Neuronal stem cell (in vitro differentiated cells): ENCODE results near the gene SURF1.

Experiments
- DNase-seq: peaks from one replicate; pipeline ENCODE4 v3.0.0-alpha.2; 2013; ENCODE audit warnings: low spot score
- H2AFZ ChIP-seq: one replicate; pipeline ENCODE4 v1.6.1; 2013; ENCODE audit warnings: mild to moderate bottlenecking, low read length, inconsistent platforms
- H2AK5ac ChIP-seq: 2 replicates; pipeline ENCODE4 v1.6.1; 2013; ENCODE audit warnings: low read depth, mild to moderate bottlenecking, inconsistent platforms, low read length, moderate library complexity, mixed read lengths
- H2BK120ac ChIP-seq: 2 replicates; pipeline ENCODE4 v1.6.1; 2013; ENCODE audit warnings: low read depth, mild to moderate bottlenecking, inconsistent platforms, low read length, moderate library complexity, mixed read lengths
- H2BK12ac ChIP-seq: one replicate; pipeline ENCODE4 v1.6.1; 2013; ENCODE audit warnings: low read length, inconsistent platforms
- H2BK15ac ChIP-seq: 2 replicates; pipeline ENCODE4 v1.6.1; 2013; ENCODE audit warnings: mild to moderate bottlenecking, low read length, inconsistent platforms, mixed read lengths
- H2BK5ac ChIP-seq: one replicate; pipeline ENCODE4 v1.6.1; 2013; ENCODE audit warnings: inconsistent platforms, mild to moderate bottlenecking, low read length, moderate library complexity
- H3K14ac ChIP-seq: one replicate; pipeline ENCODE4 v1.6.1; 2013; ENCODE audit warnings: low read length, inconsistent platforms
- H3K18ac ChIP-seq: 2 replicates; pipeline ENCODE4 v1.6.1; 2013; ENCODE audit warnings: low read length, inconsistent platforms
- H3K23ac ChIP-seq: 2 replicates; pipeline ENCODE4 v1.6.1; 2013; ENCODE audit warnings: low read depth, mild to moderate bottlenecking, mixed read lengths, low read length, inconsistent platforms; ENCODE audit not compliant: poor library complexity
- H3K27ac ChIP-seq: replicated peaks from 3 replicates; pipeline ENCODE4 v1.5.1; 2013; ENCODE audit warnings: low read length, inconsistent platforms
- H3K27me3 ChIP-seq, 3 experiments: 2 replicates each; pipeline ENCODE4 v1.6.1; 2013; ENCODE audit warnings: low read length in 3 of 3, mild to moderate bottlenecking in 2 of 3, inconsistent platforms in 1 of 3, low read depth in 1 of 3, mixed read lengths in 1 of 3, moderate library complexity in 1 of 3; ENCODE audit not compliant: control insufficient read depth in 3 of 3, insufficient read depth in 3 of 3
- H3K36me3 ChIP-seq, 2 donors: replicated peaks in 1 of 2; 2 replicates each; pipeline ENCODE4 v1.6.1; 2013; ENCODE audit warnings: low read length in 2 of 2; ENCODE audit not compliant: control insufficient read depth in 2 of 2, insufficient read depth in 2 of 2
- H3K4ac ChIP-seq: 2 replicates; pipeline ENCODE4 v1.6.1; 2013; ENCODE audit warnings: inconsistent platforms, mild to moderate bottlenecking, low read length, moderate library complexity
- H3K4me1 ChIP-seq, 2 donors: 1 replicate in 1 of 2; 2 replicates in 1 of 2; pipeline ENCODE4 v1.6.1; 2013; ENCODE audit warnings: low read length in 2 of 2, low read depth in 1 of 2; ENCODE audit not compliant: control insufficient read depth in 2 of 2, insufficient read depth in 1 of 2
- H3K4me2 ChIP-seq: one replicate; pipeline ENCODE4 v1.6.1; 2013; ENCODE audit warnings: mild to moderate bottlenecking, low read length, inconsistent platforms; ENCODE audit not compliant: insufficient read depth, poor library complexity, severe bottlenecking
- H3K4me3 ChIP-seq, 2 donors: 2 replicates each; pipeline ENCODE4 v1.5.1; 2013; ENCODE audit warnings: low read length in 2 of 2, mild to moderate bottlenecking in 2 of 2, inconsistent platforms in 1 of 2, moderate library complexity in 1 of 2
- H3K79me1 ChIP-seq: one replicate; pipeline ENCODE4 v1.6.1; 2013; ENCODE audit warnings: low read depth, mild to moderate bottlenecking, inconsistent platforms, low read length, moderate library complexity
- H3K9ac ChIP-seq: one replicate; pipeline ENCODE4 v1.6.1; 2013; ENCODE audit warnings: mild to moderate bottlenecking, low read depth, low read length, inconsistent platforms; ENCODE audit not compliant: poor library complexity
- H3K9me3 ChIP-seq, 2 donors: replicated peaks in 1 of 2; 2 replicates each; pipeline versions ENCODE3 to v1.6.1; 2013; ENCODE audit warnings: low read length in 2 of 2, mild to moderate bottlenecking in 2 of 2, inconsistent platforms in 1 of 2, low read depth in 1 of 2, mixed read lengths in 1 of 2, moderate library complexity in 1 of 2; ENCODE audit not compliant: control insufficient read depth in 2 of 2, insufficient read depth in 1 of 2
- H4K8ac ChIP-seq: one replicate; pipeline ENCODE4 v1.6.1; 2013; ENCODE audit warnings: low read depth, mild to moderate bottlenecking, inconsistent platforms, low read length, moderate library complexity
- H4K91ac ChIP-seq: one replicate; pipeline ENCODE4 v1.6.1; 2013; ENCODE audit warnings: low read length, low read depth, mild to moderate bottlenecking, inconsistent platforms; ENCODE audit not compliant: poor library complexity
- WGBS, 2 donors: extraction: QIAGEN DNeasy Blood & Tissue Kit; methylation state at CpG; one replicate each; pipeline ENCODE4 v1.1.7; 2013; ENCODE audit warnings: missing lambda C conversion rate in 2 of 2, mixed read lengths in 1 of 2; ENCODE audit not compliant: insufficient read length in 2 of 2, insufficient replicate concordance in 1 of 2; ENCODE audit errors: extremely low coverage in 2 of 2; 5-methylcytosine and 5-hydroxymethylcytosine counted together

The SURF1 gene

DNA sequence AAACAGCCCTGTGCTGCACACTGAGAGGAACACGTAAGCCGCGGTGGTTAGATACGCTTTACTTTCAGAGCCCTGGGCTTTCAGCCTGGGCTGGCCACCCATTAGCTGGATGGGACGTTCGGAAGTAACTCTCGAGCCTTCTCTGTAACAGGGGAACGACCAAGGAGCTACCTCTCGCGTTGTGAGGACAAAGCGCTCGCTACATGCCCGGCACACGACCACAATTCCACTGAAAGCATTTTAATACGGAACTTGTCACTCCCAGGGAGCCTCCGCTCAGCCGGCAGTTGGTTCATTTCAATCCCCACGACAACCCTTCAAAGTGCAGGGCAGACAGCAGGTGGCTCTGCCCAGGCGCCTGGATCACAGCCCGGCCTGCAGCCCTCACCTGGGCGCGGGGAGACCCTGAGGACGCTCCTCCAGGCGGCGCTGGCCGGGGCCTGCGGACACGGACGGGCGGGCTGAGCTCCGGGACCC, 368 bp downstream of the SURF1 start:
- Histone ChIP-seq H2AFZ (peak overlapping the region; percentile 97), H2AK5ac (peak overlapping the region; percentile 73), H4K91ac (no peak overlapping the region), H2BK120ac (no peak overlapping the region), H3K18ac (peak overlapping the region; percentile 67), H3K4me3 (peak overlapping the region; percentile 88 to 90), H3K4me2 (peak overlapping the region; percentile 95), H3K4me1 (peaks cover 4 to 10% of the 10 kb centered on the region in 2 donors), H3K4ac (no peak overlapping the region), H3K27ac (no peak overlapping the region), H3K23ac (no peak overlapping the region), H3K27me3 (no peaks in the 10 kb centered on the region), H3K14ac (no peak overlapping the region), H3K79me1 (peaks cover 16% of the 10 kb centered on the region), H4K8ac (peak overlapping the region; percentile 70), H3K9me3 (peaks cover 0 to 5% of the 10 kb centered on the region in 2 donors), H3K36me3 (peaks cover 36 to 71% of the 10 kb centered on the region in 2 donors), H3K9ac (peak overlapping the region; percentile 78), H2BK5ac (no peak overlapping the region), H2BK12ac (no peak overlapping the region), H2BK15ac (no peak overlapping the region)
- DNase-seq = no peak
- WGBS, 2 donors = no CpG with 5 or more reads among the region's 31 CpGs

DNA sequence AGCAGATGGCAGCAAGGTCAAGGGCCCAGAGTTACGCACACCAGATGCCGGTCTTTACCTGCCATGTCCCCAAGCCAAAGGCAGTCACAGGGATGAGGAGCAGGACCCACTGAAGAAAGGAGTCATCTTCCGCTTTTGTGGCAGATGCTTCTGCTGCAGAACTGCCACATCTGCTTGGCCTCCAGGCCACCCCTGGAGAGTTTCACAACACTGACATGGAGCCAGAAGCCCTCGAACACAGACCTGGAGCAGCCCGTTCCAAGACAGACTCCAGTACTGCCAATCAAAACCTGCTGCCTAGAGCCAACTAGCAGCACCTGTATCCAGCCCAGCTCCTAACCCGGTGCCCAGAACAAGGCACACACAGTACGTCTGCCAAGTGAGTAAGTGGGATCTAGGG, 1.5 kb downstream of the SURF1 start:
- Histone ChIP-seq H2BK12ac (no peak overlapping the region), H3K18ac (no peak overlapping the region), H3K4ac (no peak overlapping the region), H3K4me3 (peak overlapping the region; percentile 7 to 88), H2BK120ac (no peak overlapping the region), H3K4me1 (peaks cover 4 to 11% of the 10 kb centered on the region in 2 donors), H3K14ac (no peak overlapping the region), H3K9ac (no peak overlapping the region), H2AK5ac (no peak overlapping the region), H3K27me3 (no peaks in the 10 kb centered on the region), H3K27ac (no peak overlapping the region), H4K91ac (no peak overlapping the region), H3K4me2 (no peak overlapping the region), H2BK5ac (no peak overlapping the region), H2BK15ac (no peak overlapping the region), H3K36me3 (peaks cover 39 to 71% of the 10 kb centered on the region in 2 donors), H4K8ac (no peak overlapping the region), H3K9me3 (peaks cover 0 to 5% of the 10 kb centered on the region in 2 donors), H3K79me1 (peaks cover 16% of the 10 kb centered on the region), H3K23ac (peak overlapping the region; percentile 65), H2AFZ (no peak overlapping the region)
- no peak for DNase-seq
- WGBS, 2 donors = no CpG with 5 or more reads among the region's 7 CpGs

- Histone ChIP-seq H2BK15ac (no peak overlapping the region), H3K4me1 (peaks cover 7 to 19% of the 10 kb centered on the region in 2 donors), H3K23ac (no peak overlapping the region), H3K9me3 (peaks cover 0 to 5% of the 10 kb centered on the region in 2 donors), H2AFZ (no peak overlapping the region), H3K4ac (no peak overlapping the region), H2AK5ac (no peak overlapping the region), H3K9ac (no peak overlapping the region), H3K14ac (no peak overlapping the region), H3K4me3 (no peak overlapping the region), H2BK120ac (no peak overlapping the region), H3K4me2 (no peak overlapping the region), H4K91ac (no peak overlapping the region), H3K27me3 (no peaks in the 10 kb centered on the region), H2BK12ac (no peak overlapping the region), H3K27ac (no peak overlapping the region), H3K36me3 (peaks cover 44 to 71% of the 10 kb centered on the region in 2 donors), H3K18ac (no peak overlapping the region), H3K79me1 (peaks cover 15% of the 10 kb centered on the region), H2BK5ac (no peak overlapping the region), H4K8ac (no peak overlapping the region)
- WGBS, 2 donors = no CpG with 5 or more reads among the region's 5 CpGs
- no peak for DNase-seq
Measured at GRCh38 chr9:133353548-133353947, 2.7 kb downstream of the SURF1 start.

DNA sequence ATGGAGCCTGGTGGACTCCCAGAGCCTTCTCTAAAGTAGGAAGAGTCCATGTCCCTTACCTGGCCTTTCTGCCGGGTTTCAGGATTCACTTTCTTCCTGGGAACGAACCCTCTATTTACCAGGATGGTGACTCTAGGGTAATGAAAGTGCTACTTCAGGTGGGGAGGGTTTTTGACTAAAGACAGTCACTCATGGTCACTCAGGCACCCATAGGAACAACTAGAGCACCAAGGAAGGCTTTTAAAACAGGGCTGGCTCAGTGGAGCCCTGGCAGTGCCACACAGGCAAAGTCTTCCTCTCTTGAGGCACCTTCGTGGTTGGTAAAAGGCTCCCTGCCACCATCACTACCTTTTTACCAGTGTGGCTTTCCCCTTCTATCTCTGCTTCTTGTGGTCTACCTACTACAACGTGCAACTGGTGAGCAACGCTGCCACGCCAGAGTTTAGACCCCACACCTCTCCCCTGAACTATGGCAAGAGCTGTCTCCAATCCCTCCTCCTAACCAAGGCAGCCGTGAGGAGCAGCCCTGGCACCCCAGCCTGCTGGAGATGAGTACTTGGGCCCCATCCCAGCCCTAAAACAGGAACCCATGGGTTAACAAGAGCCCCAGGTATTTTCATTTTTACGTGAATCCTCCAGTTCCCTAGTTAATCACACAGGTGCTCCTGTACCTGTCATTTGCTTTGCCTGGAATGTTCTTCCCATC, 3.5 kb downstream of the SURF1 start:
- Histone ChIP-seq H3K27me3 (no peaks in the 10 kb centered on the region), H3K79me1 (peaks cover 15% of the 10 kb centered on the region), H2AFZ (no peak overlapping the region), H3K4me3 (no peak overlapping the region), H3K14ac (no peak overlapping the region), H2BK5ac (no peak overlapping the region), H3K4me2 (no peak overlapping the region), H2BK120ac (no peak overlapping the region), H3K4ac (no peak overlapping the region), H2AK5ac (no peak overlapping the region), H3K9ac (no peak overlapping the region), H4K91ac (no peak overlapping the region), H3K27ac (no peak overlapping the region), H2BK15ac (no peak overlapping the region), H3K4me1 (peaks cover 7 to 19% of the 10 kb centered on the region in 2 donors), H3K36me3 (peaks cover 42 to 64% of the 10 kb centered on the region in 2 donors), H3K18ac (no peak overlapping the region), H4K8ac (peak overlapping the region; percentile 87), H2BK12ac (no peak overlapping the region), H3K23ac (no peak overlapping the region), H3K9me3 (peaks cover 0 to 5% of the 10 kb centered on the region in 2 donors)
- WGBS, 2 donors = no CpG with 5 or more reads among the region's 8 CpGs
- DNase-seq = no peak
